Activated naive CD4-positive, alpha-beta T cell treated with anti-CD3 and anti-CD28 coated beads, Interleukin-2, amount 50 U/mL, for 24 hours (primary cell): Measurements from ENCODE around the gene GNA12.
A peak's percentile ranks its signal among the peaks of the same experiment; 100 is the strongest.
"Not testable (repeated sequence)": the region's sequence is repeated elsewhere in the genome, so short reads cannot be mapped to it uniquely, and the experiment has no call there.

Experiments used
- H3K27ac Mint-ChIP-seq: one replicate; pipeline ENCODE4 v1.8.0; 2021; ENCODE audit warnings: mild to moderate bottlenecking, mixed read lengths
- H3K27me3 Mint-ChIP-seq: one replicate; pipeline ENCODE4 v1.8.0; 2021; ENCODE audit warnings: mixed read lengths
- H3K36me3 Mint-ChIP-seq: one replicate; pipeline ENCODE4 v1.8.0; 2021; ENCODE audit warnings: mixed read lengths
- H3K4me1 Mint-ChIP-seq: one replicate; pipeline ENCODE4 v1.8.0; 2021; ENCODE audit warnings: mixed read lengths
- H3K4me3 Mint-ChIP-seq: one replicate; pipeline ENCODE4 v1.8.0; 2021; ENCODE audit warnings: mild to moderate bottlenecking, mixed read lengths
- H3K9me3 Mint-ChIP-seq: one replicate; pipeline ENCODE4 v1.8.0; 2021; ENCODE audit warnings: mixed read lengths

The GNA12 gene

DNA sequence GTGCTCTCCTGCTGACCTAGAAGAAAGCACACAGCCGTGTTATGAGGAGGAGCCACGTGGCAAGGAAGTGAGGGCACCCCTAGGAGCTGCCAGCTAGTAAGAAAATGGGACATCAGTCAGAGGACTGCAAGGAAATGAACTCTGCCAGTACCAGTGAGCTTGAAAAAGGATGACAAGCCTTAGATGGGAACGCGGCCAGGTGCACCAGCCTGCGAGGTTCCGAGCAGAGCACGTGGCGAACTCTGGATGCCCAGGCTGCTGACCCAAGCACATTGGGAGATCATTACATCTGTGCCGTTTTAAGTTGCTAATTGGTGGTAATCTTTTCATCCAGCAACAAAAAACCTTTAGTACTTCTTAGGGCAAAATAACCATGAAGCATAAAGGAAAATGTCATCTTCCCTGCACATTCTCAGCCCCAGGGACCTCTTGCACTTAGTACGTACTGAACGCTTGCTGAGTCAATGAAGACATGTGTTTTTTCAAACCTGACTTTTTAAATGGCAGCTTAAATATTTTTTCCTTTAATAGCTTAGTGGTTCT lies 86.7 kb downstream of the GNA12 start:
- Mint-ChIP-seq H3K4me1 (peaks cover 36% of the 10 kb centered on the region), H3K36me3 (peaks cover 24% of the 10 kb centered on the region), H3K27ac (peak overlapping the region; percentile 98), H3K4me3 (peak overlapping the region; percentile 37), H3K27me3 (no peaks in the 10 kb centered on the region), H3K9me3 (no peaks in the 10 kb centered on the region)

GRCh38 chr7:2755531-2755930 lies 88.6 kb downstream of the GNA12 start:
- Mint-ChIP-seq H3K27me3 (no peaks in the 10 kb centered on the region), H3K36me3 (peaks cover 28% of the 10 kb centered on the region), H3K4me1 (peaks cover 33% of the 10 kb centered on the region), H3K4me3 (no peak overlapping the region), H3K27ac (peak overlapping the region; percentile 37), H3K9me3 (no peaks in the 10 kb centered on the region)

DNA sequence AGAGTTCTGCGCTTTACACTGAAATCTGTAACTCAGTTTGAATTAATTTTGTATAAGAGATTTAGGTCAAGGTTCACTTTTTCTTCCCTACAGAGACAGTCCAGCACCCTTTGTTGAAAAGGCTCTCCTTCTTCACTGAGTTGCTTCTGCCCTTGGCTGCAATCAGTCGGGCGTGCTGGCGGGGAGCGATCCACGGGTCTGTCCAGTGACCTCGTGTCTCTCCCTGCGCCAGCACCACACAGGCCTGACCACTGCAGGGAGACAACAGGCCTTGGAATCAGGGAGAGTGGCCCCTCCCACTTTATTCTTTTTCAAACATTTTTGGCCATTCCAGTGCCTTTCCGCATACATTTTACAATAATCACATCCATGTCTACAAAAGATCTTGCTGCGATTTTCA lies 89.2 kb downstream of the GNA12 start:
- peaks cover 31% of the 10 kb centered on the region for H3K4me1 Mint-ChIP-seq
- no peaks in the 10 kb centered on the region for H3K27me3 Mint-ChIP-seq
- H3K4me3 Mint-ChIP-seq = no peak overlapping the region
- no peak overlapping the region for H3K27ac Mint-ChIP-seq
- no peaks in the 10 kb centered on the region for H3K9me3 Mint-ChIP-seq
- H3K36me3 Mint-ChIP-seq = peaks cover 28% of the 10 kb centered on the region

- H3K36me3 Mint-ChIP-seq = peaks cover 28% of the 10 kb centered on the region
- no peaks in the 10 kb centered on the region for H3K9me3 Mint-ChIP-seq
- H3K4me3 Mint-ChIP-seq = no peak overlapping the region
- H3K27me3 Mint-ChIP-seq = no peaks in the 10 kb centered on the region
- no peak overlapping the region for H3K27ac Mint-ChIP-seq
- H3K4me1 Mint-ChIP-seq = peaks cover 26% of the 10 kb centered on the region
Observed at GRCh38 chr7:2754086-2754485, 90.0 kb downstream of the GNA12 start.

DNA sequence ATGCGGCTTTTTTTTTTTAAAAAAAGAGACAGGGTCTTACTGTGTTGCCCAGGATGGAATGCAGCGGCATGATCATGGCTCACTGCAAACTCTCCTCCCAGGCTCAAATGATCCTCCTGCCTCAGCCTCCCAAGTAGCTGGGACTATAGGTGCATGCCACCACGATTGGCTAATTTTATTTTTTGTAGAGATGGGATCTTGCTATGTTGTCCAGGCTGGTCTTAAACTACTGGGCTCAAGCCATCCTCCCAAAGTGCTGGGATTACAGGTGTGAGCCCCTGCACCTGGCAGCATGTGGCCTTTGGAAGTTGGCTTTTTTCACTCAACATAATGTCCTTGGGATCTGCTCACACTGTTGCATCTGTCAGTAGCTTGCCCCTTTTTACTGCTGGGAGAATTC lies 91.0 kb downstream of the GNA12 start:
- H3K27me3 Mint-ChIP-seq = no peaks in the 10 kb centered on the region
- no peaks in the 10 kb centered on the region for H3K9me3 Mint-ChIP-seq
- H3K36me3 Mint-ChIP-seq = peaks cover 25% of the 10 kb centered on the region
- peaks cover 19% of the 10 kb centered on the region for H3K4me1 Mint-ChIP-seq
- H3K4me3 Mint-ChIP-seq = no peak overlapping the region
- H3K27ac Mint-ChIP-seq = no peak overlapping the region

DNA sequence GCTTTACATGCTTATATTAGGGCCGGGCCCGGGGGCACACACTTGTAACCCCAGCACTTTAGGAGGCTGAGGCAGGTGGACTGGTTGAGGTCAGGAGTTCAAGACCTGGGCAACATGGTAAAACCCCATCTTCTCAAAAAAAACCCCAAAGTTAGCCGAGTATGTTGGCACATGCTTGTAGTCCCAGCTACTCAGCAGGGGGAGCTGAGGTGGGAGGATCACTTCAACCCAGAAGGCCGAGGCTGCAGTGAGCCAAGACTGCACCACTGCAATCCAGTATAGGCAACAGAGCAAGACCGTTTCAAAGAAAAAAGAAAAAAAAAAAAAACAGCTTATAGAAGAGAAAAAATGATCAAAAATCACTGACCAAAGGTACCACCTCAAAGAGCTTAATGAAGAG lies 93.0 kb downstream of the GNA12 start:
- no peaks in the 10 kb centered on the region for H3K27me3 Mint-ChIP-seq
- no peaks in the 10 kb centered on the region for H3K4me1 Mint-ChIP-seq
- no peak overlapping the region for H3K4me3 Mint-ChIP-seq
- no peak overlapping the region for H3K27ac Mint-ChIP-seq
- H3K36me3 Mint-ChIP-seq = peaks cover 20% of the 10 kb centered on the region
- no peaks in the 10 kb centered on the region for H3K9me3 Mint-ChIP-seq

GRCh38 chr7:2750004-2750407 lies 94.1 kb downstream of the GNA12 start:
- no peak overlapping the region for H3K27ac Mint-ChIP-seq
- no peaks in the 10 kb centered on the region for H3K27me3 Mint-ChIP-seq
- H3K9me3 Mint-ChIP-seq = no peaks in the 10 kb centered on the region
- H3K36me3 Mint-ChIP-seq = peaks cover 15% of the 10 kb centered on the region
- H3K4me1 Mint-ChIP-seq = no peaks in the 10 kb centered on the region
- H3K4me3 Mint-ChIP-seq = no peak overlapping the region

- H3K27ac Mint-ChIP-seq, H3K4me1 Mint-ChIP-seq, H3K27me3 Mint-ChIP-seq, H3K9me3 Mint-ChIP-seq, H3K4me3 Mint-ChIP-seq: not testable (repeated sequence)
- H3K36me3 Mint-ChIP-seq = peaks cover 13% of the 10 kb centered on the region
Observed at GRCh38 chr7:2748684-2749083, 95.4 kb downstream of the GNA12 start.

- not testable (repeated sequence) for H3K4me3 Mint-ChIP-seq, H3K27me3 Mint-ChIP-seq, H3K36me3 Mint-ChIP-seq, H3K9me3 Mint-ChIP-seq, H3K27ac Mint-ChIP-seq, H3K4me1 Mint-ChIP-seq
Observed at GRCh38 chr7:2743523-2744185, 100.5 kb downstream of the GNA12 start.

DNA sequence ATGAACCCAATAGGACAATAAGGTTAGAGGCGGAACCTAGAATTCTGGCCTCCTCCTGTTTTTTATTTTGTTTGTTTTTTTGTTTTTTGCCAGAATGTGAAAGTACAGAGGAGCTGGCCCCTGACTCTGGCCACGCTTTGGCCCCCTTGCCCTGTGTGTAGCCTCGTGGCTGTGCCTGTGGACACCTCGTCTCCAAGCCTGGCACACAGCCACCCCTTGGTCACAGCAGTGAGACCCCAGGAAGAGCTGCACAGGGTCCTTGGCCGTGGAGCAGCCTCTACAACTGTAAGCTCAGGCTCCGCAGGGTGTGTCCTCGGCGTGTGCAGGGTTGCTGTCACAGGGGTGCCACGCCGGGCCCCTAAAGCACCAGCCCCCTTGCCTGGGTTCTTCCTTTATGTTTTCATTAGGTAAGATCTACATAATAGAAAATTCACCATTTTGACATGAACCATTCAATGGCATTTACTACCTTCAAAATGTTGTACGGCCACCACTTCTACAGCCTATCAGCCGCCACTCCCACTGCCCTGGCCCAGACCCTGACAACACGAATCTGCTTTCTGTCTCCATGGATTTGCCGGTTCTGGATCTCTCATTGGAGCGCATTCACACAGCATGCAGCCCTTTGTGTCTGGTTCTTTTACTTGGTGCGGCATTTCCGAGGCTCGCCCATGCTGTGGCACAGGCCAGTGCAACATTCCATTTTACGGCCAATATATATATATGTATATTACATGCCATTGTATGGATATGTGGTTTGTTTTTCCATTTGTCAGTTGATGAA lies 105.2 kb downstream of the GNA12 start:
- Mint-ChIP-seq H3K27me3 (no peaks in the 10 kb centered on the region), H3K36me3 (peaks cover 2% of the 10 kb centered on the region), H3K4me3 (no peak overlapping the region), H3K4me1 (peaks cover 23% of the 10 kb centered on the region), H3K9me3 (no peaks in the 10 kb centered on the region), H3K27ac (peak overlapping the region; percentile 41)

- peaks cover 2% of the 10 kb centered on the region for H3K36me3 Mint-ChIP-seq
- no peak overlapping the region for H3K4me3 Mint-ChIP-seq
- no peaks in the 10 kb centered on the region for H3K27me3 Mint-ChIP-seq
- no peak overlapping the region for H3K27ac Mint-ChIP-seq
- no peaks in the 10 kb centered on the region for H3K9me3 Mint-ChIP-seq
- peaks cover 24% of the 10 kb centered on the region for H3K4me1 Mint-ChIP-seq
Observed at GRCh38 chr7:2737771-2738540, 106.2 kb downstream of the GNA12 start.

- not testable (repeated sequence) for H3K27ac Mint-ChIP-seq, H3K9me3 Mint-ChIP-seq, H3K27me3 Mint-ChIP-seq, H3K36me3 Mint-ChIP-seq, H3K4me3 Mint-ChIP-seq
- peaks cover 24% of the 10 kb centered on the region for H3K4me1 Mint-ChIP-seq
Observed at GRCh38 chr7:2737005-2737743, 106.9 kb downstream of the GNA12 start.

- Mint-ChIP-seq H3K4me3 (no peak overlapping the region), H3K4me1 (peaks cover 24% of the 10 kb centered on the region), H3K9me3 (no peaks in the 10 kb centered on the region), H3K36me3 (peaks cover 2% of the 10 kb centered on the region), H3K27me3 (no peaks in the 10 kb centered on the region), H3K27ac (no peak overlapping the region)
Observed at GRCh38 chr7:2736411-2736914, 107.6 kb downstream of the GNA12 start.

DNA sequence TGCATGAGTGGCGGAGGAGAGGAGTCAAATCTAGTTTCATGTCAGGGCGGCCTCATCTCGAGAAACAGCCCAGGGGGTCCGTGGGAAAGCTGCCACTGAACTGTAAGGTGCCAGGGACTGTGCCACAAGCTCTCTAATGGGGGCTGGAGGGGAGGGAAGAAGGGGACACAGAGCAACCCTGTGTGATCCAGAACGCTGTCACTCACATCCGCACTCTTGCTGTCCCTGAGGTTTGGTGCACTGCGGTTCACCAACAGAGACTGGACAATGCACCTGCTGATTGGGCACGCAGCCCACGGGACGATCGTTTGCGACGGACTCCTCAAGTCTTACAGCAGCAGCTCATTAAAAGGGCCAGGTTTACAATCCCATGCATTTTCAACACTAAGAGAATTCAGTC lies 108.4 kb downstream of the GNA12 start:
- H3K4me3 Mint-ChIP-seq = no peak overlapping the region
- H3K27ac Mint-ChIP-seq = no peak overlapping the region
- peaks cover 2% of the 10 kb centered on the region for H3K36me3 Mint-ChIP-seq
- no peaks in the 10 kb centered on the region for H3K27me3 Mint-ChIP-seq
- H3K4me1 Mint-ChIP-seq = peaks cover 24% of the 10 kb centered on the region
- H3K9me3 Mint-ChIP-seq = no peaks in the 10 kb centered on the region
